GM20431 (cell line): ENCODE results near the gene TDRD7.

ENCODE experiments used
- in situ Hi-C: fragments of 300-500 bp; cut with MseI, MboI; formaldehyde crosslinking; loops from one replicate; pipeline ENCODE4 v1.15.0; 2020; ENCODE audit warnings: low sequenced_read_pairs; ENCODE audit not compliant: unreplicated experiment

TDRD7 gene

DNA sequence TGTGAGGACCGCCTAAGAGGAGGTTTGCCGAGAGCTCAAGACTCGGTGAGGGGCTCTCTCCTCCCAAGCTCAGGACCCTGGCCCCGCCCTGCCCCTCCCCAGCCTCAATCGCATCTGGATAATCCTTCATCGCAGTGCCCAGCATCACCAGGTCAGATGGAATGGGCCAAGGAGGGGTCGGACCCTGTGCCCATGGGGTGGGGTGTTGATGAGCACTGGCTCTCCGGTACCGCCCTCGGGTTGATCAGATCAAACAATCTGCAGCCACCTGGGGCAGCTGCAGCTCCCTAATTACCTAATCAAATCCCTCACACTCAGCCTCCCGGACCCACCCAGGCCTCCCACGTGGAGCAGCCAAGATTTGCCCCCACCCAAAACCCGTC is 24.4 kb upstream of the TDRD7 start:
- in situ Hi-C loops, result no loop called here

- in situ Hi-C loops, result no loop called here
Observed at GRCh38 chr9:97387936-97388684, 23.8 kb upstream of the TDRD7 start.

DNA sequence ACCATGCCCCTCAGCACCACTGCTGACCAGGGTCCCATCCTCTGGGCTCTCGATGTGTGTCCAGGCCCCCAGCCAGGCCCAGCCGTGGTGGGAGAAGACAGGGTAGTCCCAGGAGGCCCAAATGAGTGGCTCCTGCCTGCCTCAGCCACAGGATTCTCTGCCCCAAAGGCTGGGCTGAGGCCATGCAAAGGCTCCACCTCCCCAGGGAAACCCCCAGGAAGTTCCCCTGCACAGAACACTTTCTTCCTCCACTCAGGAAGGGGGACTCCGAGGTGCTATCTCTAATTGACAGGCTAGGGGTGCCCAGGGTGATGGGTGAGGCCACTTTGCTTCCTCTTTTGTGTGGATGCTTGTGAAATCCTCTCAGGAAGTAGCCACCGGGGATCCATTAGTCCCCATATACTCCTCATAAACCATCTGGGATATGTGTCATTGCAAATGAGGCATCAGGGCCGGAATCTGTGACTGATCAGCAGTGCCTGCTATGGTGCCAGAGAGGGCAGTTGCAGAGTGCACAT is 23.1 kb upstream of the TDRD7 start:
- in situ Hi-C loops, result no loop called here

GRCh38 chr9:97389249-97389648 is 22.6 kb upstream of the TDRD7 start:
- in situ Hi-C loops, result no loop called here

DNA sequence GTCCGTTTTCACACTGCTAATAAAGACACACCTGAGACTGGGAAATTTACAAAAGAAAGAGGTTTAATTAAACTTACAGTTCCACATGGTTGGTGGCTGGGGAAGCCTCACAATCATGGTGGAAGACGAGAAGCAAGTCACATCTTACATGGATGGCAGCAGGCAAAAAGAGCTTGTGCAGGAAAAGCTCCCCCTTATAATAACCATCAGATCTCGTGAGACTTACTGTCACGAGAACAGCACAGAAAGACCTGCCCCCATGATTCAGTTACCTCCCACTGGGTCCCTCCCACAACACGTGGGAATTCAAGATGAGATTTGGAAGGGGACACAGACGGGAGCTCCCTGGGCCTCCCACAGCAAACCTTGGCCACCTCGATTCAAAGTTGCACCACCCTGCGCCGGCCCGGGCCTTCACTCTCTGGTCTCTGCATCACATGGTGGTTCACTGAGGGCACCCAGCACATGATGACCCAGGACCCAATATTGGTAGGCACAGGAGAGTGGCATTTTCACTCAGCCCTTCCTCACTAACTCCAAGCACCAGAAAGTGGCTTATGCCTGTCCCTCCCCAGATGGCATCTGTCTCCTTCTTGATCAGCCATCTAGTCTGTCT is 21.0 kb upstream of the TDRD7 start:
- in situ Hi-C loops, result loop anchor here (10.0 kb wide), 1 partner anchor 536 kb away; the partner anchor contains the start of gene ZNF782

DNA sequence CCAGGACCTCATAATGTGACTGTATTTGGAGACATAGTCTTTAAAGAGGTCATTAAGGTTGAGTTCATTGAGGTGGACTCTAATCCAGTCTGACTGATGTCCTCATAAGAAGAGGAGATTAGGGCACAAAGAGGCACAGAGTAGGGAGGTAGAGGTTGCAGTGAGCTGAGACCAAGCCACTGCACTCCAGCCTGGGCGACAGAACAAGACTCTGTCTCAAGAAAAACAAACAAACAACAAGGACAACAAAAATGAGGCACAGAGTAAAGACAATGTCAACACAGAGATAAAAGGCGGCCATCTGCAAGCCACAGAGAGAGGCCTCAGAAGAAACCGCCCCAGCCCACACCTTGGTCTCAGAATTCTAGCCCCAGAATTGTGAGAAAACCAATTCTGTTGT is 17.0 kb upstream of the TDRD7 start:
- in situ Hi-C loops, result loop anchor here (10.0 kb wide), 1 partner anchor 540 kb away; the partner anchor contains the start of gene ZNF782

GRCh38 chr9:97395745-97396144 is 16.2 kb upstream of the TDRD7 start:
- in situ Hi-C loops, result loop anchor here (10.0 kb wide), 1 partner anchor 541 kb away; the partner anchor contains the start of gene ZNF782

DNA sequence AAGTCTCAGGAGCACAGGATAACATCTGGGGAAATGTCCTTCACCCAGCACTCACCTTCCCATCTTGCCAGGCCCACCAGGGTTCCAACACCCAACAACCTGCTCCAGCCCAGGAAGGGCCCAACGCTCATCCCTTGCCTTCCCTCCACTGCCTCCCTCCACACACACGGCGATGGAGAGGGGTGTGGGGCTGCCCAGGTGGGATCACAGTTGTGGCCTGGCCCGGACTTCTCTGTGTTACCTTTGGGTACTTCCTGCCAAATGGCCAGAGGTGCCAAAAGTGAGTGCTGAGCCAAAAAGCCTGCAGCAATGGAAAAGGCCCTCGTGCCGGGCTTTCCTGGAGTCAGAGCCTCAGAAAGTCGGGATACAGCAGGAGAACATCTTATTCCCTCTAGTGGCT is 15.6 kb upstream of the TDRD7 start:
- in situ Hi-C loops, result loop anchor here (10.0 kb wide), 1 partner anchor 541 kb away; the partner anchor contains the start of gene ZNF782

DNA sequence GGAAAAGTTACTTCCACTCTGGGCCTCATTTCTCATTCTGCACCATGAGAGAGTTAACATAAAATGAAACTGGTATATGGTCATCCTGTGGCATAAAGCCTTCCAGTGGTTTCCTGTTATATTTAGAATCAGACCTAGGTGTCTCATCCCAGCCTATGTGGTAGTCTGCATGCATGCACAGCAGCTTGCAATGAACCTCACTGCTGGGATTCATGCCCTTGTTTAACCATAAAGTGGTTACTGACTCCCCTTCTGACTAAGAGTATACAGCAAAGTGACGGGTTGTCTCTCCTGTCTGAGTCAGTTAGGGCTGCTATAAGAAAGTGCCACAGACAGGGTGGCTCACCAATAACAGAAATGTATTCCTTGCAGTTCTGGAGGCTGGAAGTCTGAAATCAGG is 14.7 kb upstream of the TDRD7 start:
- in situ Hi-C loops, result loop anchor here (10.0 kb wide), 1 partner anchor 542 kb away; the partner anchor contains the start of gene ZNF782

DNA sequence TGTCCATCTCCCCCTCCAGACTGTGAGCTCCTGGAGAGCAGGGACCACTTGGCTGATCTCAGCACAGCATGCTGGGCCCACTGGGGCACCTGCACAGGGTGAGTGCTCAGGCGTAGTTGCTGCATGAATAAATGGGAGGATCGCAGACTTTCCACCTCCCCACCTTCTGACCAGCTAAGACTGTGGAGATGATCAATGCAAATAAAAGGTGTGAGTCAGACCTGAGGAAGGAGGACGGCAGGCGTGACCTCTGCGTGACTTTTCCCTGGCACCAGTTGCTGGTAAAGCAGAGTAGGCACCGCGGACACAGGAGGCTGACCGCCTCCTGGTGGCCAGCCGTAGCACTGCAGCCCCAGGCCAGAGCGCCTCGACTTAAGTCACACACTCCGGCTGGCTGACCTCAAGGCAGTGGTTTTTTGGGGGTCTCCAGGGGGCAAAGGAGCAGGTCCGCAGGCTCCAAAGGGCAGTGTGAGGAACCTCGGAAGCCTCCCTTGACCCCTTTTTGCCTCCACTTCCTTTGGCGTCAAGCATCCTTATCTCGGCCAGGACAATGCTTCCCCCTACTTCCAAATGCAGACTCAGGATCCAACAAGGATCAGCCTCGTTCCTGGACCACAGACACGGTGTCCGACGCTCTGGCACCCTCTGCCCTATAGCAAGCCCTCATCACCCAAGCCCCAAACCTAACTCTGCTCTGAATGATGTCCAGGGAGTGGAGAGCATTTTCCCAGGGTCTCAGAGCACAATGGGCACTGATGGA is 12.7 kb upstream of the TDRD7 start:
- in situ Hi-C loops, result loop anchor here (10.0 kb wide), 1 partner anchor 544 kb away; the partner anchor contains the start of gene ZNF782

GRCh38 chr9:97403746-97404316 is 8.1 kb upstream of the TDRD7 start:
- in situ Hi-C loops, result no loop called here

DNA sequence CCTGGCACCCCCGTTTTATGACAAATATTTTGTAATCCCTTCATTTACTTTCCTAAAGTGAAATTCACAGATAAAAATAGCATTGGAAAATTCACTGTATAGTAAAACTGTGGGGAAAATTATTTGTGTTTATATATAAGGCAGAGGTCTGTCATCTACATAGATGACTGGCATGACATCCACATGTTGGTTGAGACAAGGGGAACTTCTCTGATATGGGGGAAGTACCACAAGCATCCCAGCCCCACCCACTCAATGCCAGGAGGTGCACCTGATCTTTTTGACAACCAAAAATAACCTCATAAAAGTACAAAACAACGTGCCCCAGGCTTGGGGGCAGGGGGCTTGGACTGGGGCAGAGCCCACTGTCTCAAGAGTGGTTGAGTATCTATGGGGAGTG is 6.3 kb upstream of the TDRD7 start:
- in situ Hi-C loops, result no loop called here

DNA sequence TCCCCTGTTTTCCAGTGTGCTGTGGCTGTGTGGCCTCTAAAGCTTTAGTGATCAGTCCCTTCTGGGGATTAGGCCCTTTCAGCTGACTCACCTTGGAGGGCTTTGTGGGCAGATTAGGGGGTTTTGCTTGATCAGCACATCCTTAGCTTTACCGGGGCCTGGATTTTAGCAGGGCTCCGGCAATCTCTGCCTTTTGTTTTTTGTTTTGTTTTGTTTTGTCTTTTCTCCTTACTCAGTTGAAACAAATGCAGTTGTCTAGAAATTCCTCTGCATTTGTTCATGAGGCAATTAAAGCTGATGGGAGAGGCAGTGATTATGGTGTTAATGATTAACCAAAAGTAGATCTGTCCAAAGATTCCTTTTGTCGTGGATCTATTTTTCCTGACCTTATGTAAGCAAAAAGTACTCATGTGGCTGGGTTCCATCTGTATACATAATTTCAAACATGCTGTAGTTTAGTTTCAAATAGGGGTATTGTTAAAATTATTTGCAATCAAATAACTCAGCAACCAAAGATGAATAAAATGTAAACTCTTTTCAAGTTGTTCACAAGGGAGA is 5.2 kb upstream of the TDRD7 start:
- in situ Hi-C loops, result no loop called here

- in situ Hi-C loops, result no loop called here
Observed at GRCh38 chr9:97408562-97408961, 3.3 kb upstream of the TDRD7 start.

DNA sequence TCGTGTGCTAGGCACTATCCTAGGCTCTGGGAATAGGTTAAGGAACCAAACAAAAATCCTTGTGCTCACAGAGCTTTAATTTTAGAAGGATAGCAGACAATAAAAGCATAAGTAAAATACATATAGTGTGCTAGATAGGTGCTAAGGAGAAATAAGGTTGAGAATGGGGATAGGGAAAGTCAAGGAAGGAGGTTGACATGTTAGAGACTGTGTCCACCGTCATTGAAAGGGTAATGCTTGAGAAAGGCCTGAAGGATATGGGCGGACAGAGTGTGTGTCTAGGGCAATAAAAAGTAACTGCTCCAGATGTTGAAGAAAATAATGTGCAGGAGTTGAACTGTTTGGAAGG is 482 bp upstream of the TDRD7 start:
- in situ Hi-C loops, result no loop called here

- in situ Hi-C loops, result no loop called here
Observed at GRCh38 chr9:97412626-97413385, 910 bp downstream of the TDRD7 start.

DNA sequence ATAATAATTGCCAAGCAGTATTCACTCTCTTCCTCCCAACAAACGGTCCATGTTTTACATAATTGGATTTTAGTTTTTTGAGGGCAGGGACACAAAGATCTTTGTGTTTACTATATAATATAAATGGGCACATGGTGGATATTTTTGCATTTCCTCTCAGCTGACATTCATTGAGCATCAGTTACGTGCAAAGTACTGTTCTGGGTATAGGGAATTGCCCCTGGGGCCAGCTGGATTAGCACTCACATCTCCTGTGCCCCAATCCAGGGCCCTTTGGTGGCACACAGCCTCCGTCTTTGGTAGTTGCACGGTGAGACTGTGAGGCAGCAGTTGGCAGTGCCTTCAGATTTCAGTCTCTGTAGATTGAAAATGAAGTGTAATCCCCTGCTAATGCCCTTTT is 1.6 kb downstream of the TDRD7 start:
- in situ Hi-C loops, result no loop called here

DNA sequence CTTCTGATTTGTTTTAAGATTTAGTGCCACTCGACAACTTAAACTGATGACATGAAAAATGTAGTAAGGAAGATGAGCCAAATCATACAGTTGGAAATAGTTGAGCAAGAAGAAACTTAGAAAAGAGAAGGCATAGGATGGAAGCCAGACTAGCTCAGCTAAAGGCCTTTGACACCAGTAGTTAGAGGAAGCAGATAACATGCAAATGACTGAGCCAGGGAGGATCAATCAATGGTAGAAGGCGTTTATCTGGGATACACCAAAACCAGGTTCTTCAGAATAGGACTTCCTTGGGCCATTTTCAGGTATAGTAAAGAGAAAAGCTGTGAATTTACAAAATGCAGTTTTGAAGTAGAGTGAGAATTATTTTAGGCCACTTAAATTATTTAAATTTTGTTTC is 3.2 kb downstream of the TDRD7 start:
- in situ Hi-C loops, result no loop called here

DNA sequence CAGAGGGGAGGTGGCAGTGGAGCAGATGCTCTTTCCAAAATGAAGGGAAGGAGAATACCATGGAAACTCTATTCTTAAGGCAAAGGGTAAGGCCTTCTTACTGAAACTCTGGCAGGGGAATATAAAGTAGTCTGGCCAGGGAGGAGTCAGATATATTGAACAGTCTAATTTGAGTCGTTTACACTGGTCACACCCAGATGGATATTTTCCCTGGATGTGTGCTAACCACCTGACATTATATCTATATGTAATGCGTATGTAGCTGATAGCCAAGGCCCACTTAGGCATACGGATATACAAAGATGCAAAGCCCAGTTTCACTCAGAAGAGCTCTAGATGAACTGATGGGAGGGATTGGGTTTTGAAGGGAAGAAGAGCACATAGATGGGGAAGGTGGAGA is 7.0 kb downstream of the TDRD7 start:
- in situ Hi-C loops, result no loop called here
